Activated CD8-positive, alpha-beta memory T cell treated with anti-CD3 and anti-CD28 coated beads, Interleukin-2, amount 50 U/mL, for 24 hours (primary cell): ENCODE results near the gene SIGMAR1.
"Not testable (repeated sequence)": the region's sequence is repeated elsewhere in the genome, so short reads cannot be mapped to it uniquely, and the experiment has no call there.

Source experiments
- DNase-seq: peaks from one replicate; pipeline ENCODE4 v3.0.0-alpha.2; 2020; ENCODE audit errors: extremely low read depth

The SIGMAR1 gene

GRCh38 chr9:34654323-34655051, 16.9 kb upstream of the SIGMAR1 start:
- no peak for DNase-seq

- DNase-seq = no peak
Observed at GRCh38 chr9:34653151-34654072, 15.8 kb upstream of the SIGMAR1 start.

GRCh38 chr9:34652602-34653000, 15.0 kb upstream of the SIGMAR1 start:
- DNase-seq = no peak

- DNase-seq = no peak
Observed at GRCh38 chr9:34651876-34652601, 14.5 kb upstream of the SIGMAR1 start, which contains the start of gene IL11RA. TSS of gene IL11RA (plus strand) at chr9:34652185. CDS start at chr9:34655218, 3,033 bp downstream.

- no peak for DNase-seq
Observed at GRCh38 chr9:34651321-34651720, 13.7 kb upstream of the SIGMAR1 start.

GRCh38 chr9:34650816-34651215, 13.2 kb upstream of the SIGMAR1 start:
- no peak for DNase-seq

GRCh38 chr9:34648673-34649072, 11.1 kb upstream of the SIGMAR1 start:
- DNase-seq = no peak

- no peak for DNase-seq
Observed at GRCh38 chr9:34647651-34648050, 10.1 kb upstream of the SIGMAR1 start.

- no peak for DNase-seq
Observed at GRCh38 chr9:34647084-34647403, 9.5 kb upstream of the SIGMAR1 start.

- peak; percentile 94 for DNase-seq
Observed at GRCh38 chr9:34646211-34647083, 8.9 kb upstream of the SIGMAR1 start, which contains the start of gene GALT. TSS of gene GALT (plus strand) at chr9:34646675. CDS start at chr9:34646705, 30 bp downstream.

- no peak for DNase-seq
Observed at GRCh38 chr9:34644766-34645314, 7.3 kb upstream of the SIGMAR1 start.

GRCh38 chr9:34642679-34643078, 5.1 kb upstream of the SIGMAR1 start:
- no peak for DNase-seq

- DNase-seq = not testable (repeated sequence)
Observed at GRCh38 chr9:34639322-34639721, 1.7 kb upstream of the SIGMAR1 start.

- DNase-seq = no peak
Observed at GRCh38 chr9:34638138-34638445, 505 bp upstream of the SIGMAR1 start.

GRCh38 chr9:34636791-34637355, 714 bp downstream of the SIGMAR1 start:
- DNase-seq = no peak

- DNase-seq = no peak
Observed at GRCh38 chr9:34635556-34635955, 2.0 kb downstream of the SIGMAR1 start.

GRCh38 chr9:34634551-34635248, 2.9 kb downstream of the SIGMAR1 start:
- DNase-seq = no peak

- no peak for DNase-seq
Observed at GRCh38 chr9:34633851-34634550, 3.6 kb downstream of the SIGMAR1 start.

- no peak for DNase-seq
Observed at GRCh38 chr9:34633166-34633565, 4.4 kb downstream of the SIGMAR1 start.
